HepG2 (cell line): ENCODE measurements around the gene HID1. TPM values are rescaled to one million over a fixed set of nuclear protein-coding genes. Genes with fewer than 3 reads are reported as not detected.

Experiments used
- ATAC-seq: fragments of 200-7000 bp; cut with Tn5 transposase; 3 replicates; pipeline ENCODE4 v1.9.1; 2020; ENCODE audit warnings: mild to moderate bottlenecking, moderate library complexity
- BruUV-seq: library from RNA; stranded (reverse); fragments of 400-500 nt; replicated peaks from 2 replicates; lab custom pipeline; 2021; lab: Mats Ljungman, UMichigan
- CTCF ChIA-PET: fragments of 300-600 bp; formaldehyde crosslinking; extraction: SDS; loops from one replicate; lab custom pipeline; 2021; ENCODE audit warnings: low total read pairs, inconsistent platforms, low intra/inter-chr PET ratio; lab: Yijun Ruan, JAX
- POLR2A ChIA-PET: fragments of 350-600 bp; sonication (Branson Sonifier 250); formaldehyde crosslinking; loops from one replicate; lab custom pipeline; 2020; ENCODE audit warnings: antibody characterized with exemption, inconsistent platforms; lab: Yijun Ruan, JAX
- DNase-seq: peaks from one replicate; pipeline ENCODE4 v3.0.0-alpha.2; 2015; ENCODE audit warnings: low spot score
- FAIRE-seq: peaks from 3 replicates; lab custom pipeline; 2011; peaks lifted over from hg19 to GRCh38; lab: Jason Lieb, UNC
- H2AFZ ChIP-seq: one replicate; pipeline ENCODE4 v1.6.1; 2011; ENCODE audit warnings: low read length, inconsistent platforms
- H3K27ac ChIP-seq: fragments of 300-600 bp; 3 replicates; pipeline ENCODE4 v1.8.0; 2011; ENCODE audit warnings: mixed run types, mild to moderate bottlenecking, mixed read lengths, low read length, inconsistent platforms; ENCODE audit not compliant: insufficient read depth; ENCODE audit errors: extremely low read length
- H3K27me3 ChIP-seq, 2 experiments: fragments of 200-600 bp in 1 of 2; 2 replicates in 1 of 2; 3 replicates in 1 of 2; pipeline versions ENCODE4 v1.6.0 to v1.8.0; 2011; ENCODE audit warnings: low read length in 2 of 2, mild to moderate bottlenecking in 2 of 2, moderate library complexity in 2 of 2, inconsistent platforms in 1 of 2; ENCODE audit not compliant: insufficient read depth in 2 of 2, control insufficient read depth in 1 of 2
- H3K36me3 ChIP-seq, 2 experiments: fragments of 200-600 bp in 1 of 2; replicated peaks in 1 of 2; 2 replicates in 1 of 2; 3 replicates in 1 of 2; pipeline versions ENCODE4 v1.5.1 to v1.8.0; 2011; ENCODE audit warnings: low read length in 2 of 2, inconsistent platforms in 1 of 2; ENCODE audit not compliant: insufficient read depth in 2 of 2, control insufficient read depth in 1 of 2
- H3K4me1 ChIP-seq: 2 replicates; pipeline ENCODE4 v1.5.1; 2012; ENCODE audit warnings: low read length, inconsistent platforms; ENCODE audit not compliant: insufficient read depth
- H3K4me2 ChIP-seq: 2 replicates; pipeline ENCODE4 v1.6.0; 2011; ENCODE audit warnings: low read depth, low read length, inconsistent platforms
- H3K4me3 ChIP-seq, 3 experiments: fragments of 200-600 bp in 1 of 3; sonication (generic), shearing (Covaris generic) in 1 of 3; replicated peaks in 1 of 3; 2 replicates each; pipeline ENCODE4 v1.5.1; 2011 to 2016; ENCODE audit warnings: low read length in 3 of 3, inconsistent platforms in 2 of 3, low read depth in 2 of 3, mild to moderate bottlenecking in 2 of 3, control low read depth in 1 of 3, mixed read lengths in 1 of 3; ENCODE audit not compliant: insufficient read depth in 1 of 3
- H3K79me2 ChIP-seq: one replicate; pipeline ENCODE4 v1.6.1; 2011; ENCODE audit warnings: low read length, inconsistent platforms; ENCODE audit not compliant: insufficient read depth
- H3K9ac ChIP-seq: 2 replicates; pipeline ENCODE4 v1.6.0; 2011; ENCODE audit warnings: mild to moderate bottlenecking, low read depth, low read length, inconsistent platforms; ENCODE audit not compliant: insufficient read depth
- H3K9me3 ChIP-seq: 2 replicates; pipeline ENCODE4 v1.5.1; 2012; ENCODE audit warnings: mild to moderate bottlenecking, low read length
- H4K20me1 ChIP-seq: 2 replicates; pipeline ENCODE4 v1.6.0; 2011; ENCODE audit warnings: inconsistent platforms, mild to moderate bottlenecking, low read length, moderate library complexity; ENCODE audit not compliant: insufficient read depth
- BATF2 ChIP-seq: sonication (generic); formaldehyde crosslinking; IDR thresholded peaks from 2 replicates; pipeline ENCODE4 v1.8.0; 2022; ENCODE audit warnings: mild to moderate bottlenecking, missing genetic modification reagents, moderate library complexity
- CREB1 ChIP-seq, 2 experiments: fragments of 450-650 bp in 1 of 2; IDR thresholded peaks; 2 replicates each; pipeline ENCODE4 v1.6.1; 2016 to 2017; ENCODE audit warnings: control low read depth in 1 of 2, mild to moderate bottlenecking in 1 of 2, missing compliant biosample characterization in 1 of 2, missing genetic modification characterization in 1 of 2
- KAT2B ChIP-seq: fragments of 150-350 bp; IDR thresholded peaks from 2 replicates; pipeline ENCODE4 v1.6.1; 2014; ENCODE audit warnings: low read depth, low read length, borderline replicate concordance
- RXRB ChIP-seq: IDR thresholded peaks from 2 replicates; pipeline ENCODE4 v1.6.1; 2016; ENCODE audit warnings: borderline replicate concordance, missing genetic modification reagents, missing compliant biosample characterization
- SMC3 ChIP-seq: IDR thresholded peaks from 2 replicates; pipeline ENCODE4 v1.6.1; 2011; ENCODE audit warnings: low read length, improper control_type of control experiment
- ZNF24 ChIP-seq: fragments of 450-650 bp; IDR thresholded peaks from 2 replicates; pipeline ENCODE4 v1.6.1; 2017; ENCODE audit warnings: antibody characterized with exemption, mild to moderate bottlenecking
- ZNF317 ChIP-seq: sonication (generic); formaldehyde crosslinking; IDR thresholded peaks from 2 replicates; pipeline ENCODE4 v1.5.0; 2020; ENCODE audit warnings: mild to moderate bottlenecking, missing genetic modification reagents
- ZNF709 ChIP-seq: sonication (generic); formaldehyde crosslinking; IDR thresholded peaks from 2 replicates; pipeline ENCODE4 v1.5.0; 2020; ENCODE audit warnings: mild to moderate bottlenecking, missing genetic modification reagents
- WGBS: methylation state at CpG from one replicate; pipeline ENCODE4 v1.1.6; 2017; ENCODE audit warnings: low lambda C conversion rate; 5-methylcytosine and 5-hydroxymethylcytosine counted together
- in situ Hi-C: cut with HindIII; loops from 2 replicates; pipeline ENCODE4 v1.10.0; 2017; ENCODE audit warnings: low pct_unique_long_range_greater_than_20kb; ENCODE audit not compliant: extremely low pct_ligation_motif_present
- intact Hi-C: fragments of 100-400 bp; cut with micrococcal nuclease; formaldehyde crosslinking; loops from one replicate; pipeline ENCODE4 v1.10.0; 2022; ENCODE audit not compliant: unreplicated experiment
- polyA plus RNA-seq, 8 experiments: library from polyadenylated mRNA; depleted of rRNA in 3 of 8; stranded (reverse) in 7 of 8; unstranded in 1 of 8; fragments of >200 nt; fragmentation: Illumina TruSeq in 4 of 8; extraction: Trizol in 4 of 8; gene quantifications; 2 replicates each; pipeline versions ENCODE4 v1.2.1 to v1.2.3, GENCODE V29; 2011 to 2016; ENCODE audit warnings: low read depth in 4 of 8, missing spikeins in 1 of 8, mixed read lengths in 1 of 8; ENCODE audit not compliant: insufficient read depth in 1 of 8
- total RNA-seq, 5 experiments: library from RNA; depleted of rRNA; stranded (reverse); fragments of >200 nt; fragmentation: Illumina TruSeq; extraction: Trizol; gene quantifications; 2 replicates each; pipeline ENCODE4 v1.2.3, GENCODE V29; 2016; ENCODE audit warnings: low read depth in 1 of 5

HID1 gene
- total and polyA plus RNA-seq, 2 of the 13 experiments (the other 11 are each of a cell fraction or from before 2014, with no cell fraction given) = 2.1 to 10.6 TPM

GRCh38 chr17:75019146-75019545 lies 46.6 kb upstream of the HID1 start:
- CTCF ChIA-PET = no interaction called here
- H3K36me3 ChIP-seq = peaks cover 25 to 29% of the 10 kb centered on the region in 2 experiments
- FAIRE-seq = no peak
- WGBS = 92% methylated on average over 5 of the region's 5 CpGs
- H4K20me1 ChIP-seq = no peaks in the 10 kb centered on the region
- intact Hi-C loops = no loop called here
- no peak overlapping the region for H3K9ac ChIP-seq
- no peak overlapping the region for H3K27ac ChIP-seq
- BruUV-seq = no TSS peak
- H3K79me2 ChIP-seq = no peaks in the 10 kb centered on the region
- no peak overlapping the region for H2AFZ ChIP-seq
- no peak for DNase-seq
- peaks cover 7% of the 10 kb centered on the region for H3K4me1 ChIP-seq
- no peak for TF ChIP-seq SMC3
- TF ChIP-seq ZNF24 = no peak
- no peak for TF ChIP-seq CREB1 (IDR thresholded peaks at IDR 0.05)
- TF ChIP-seq CREB1 (CRISPR knock-in tag; IDR thresholded peaks at IDR 0.05) = no peak
- TF ChIP-seq RXRB (CRISPR knock-in tag) = no peak
- TF ChIP-seq KAT2B = no peak
- no peak for TF ChIP-seq ZNF709 (CRISPR knock-in tag)
- TF ChIP-seq BATF2 = no peak
- no peak for TF ChIP-seq ZNF317 (CRISPR knock-in tag)
- TF ChIP-seq, all 625 proteins: peak for 0
- H3K9me3 ChIP-seq = no peaks in the 10 kb centered on the region
- POLR2A ChIA-PET = no interaction called here
- no peak overlapping the region for H3K4me3 ChIP-seq
- no peak overlapping the region for H3K4me2 ChIP-seq
- no peak; the same call in 2 of the 3 replicates for ATAC-seq
- H3K27me3 ChIP-seq = no peaks in the 10 kb centered on the region
- in situ Hi-C loops = no loop called here
